Jurkat, Clone E6-1 (cell line): ENCODE results near the gene IGSF9.

Source experiments
- DNase-seq: peaks from one replicate; pipeline ENCODE4 v3.0.0-alpha.2; 2011; ENCODE audit warnings: low read depth, low spot score
- H3K4me3 ChIP-seq: 2 replicates; pipeline ENCODE4 v1.5.1; 2011; ENCODE audit warnings: mild to moderate bottlenecking, low read length, control low read depth, moderate library complexity

IGSF9 gene

DNA sequence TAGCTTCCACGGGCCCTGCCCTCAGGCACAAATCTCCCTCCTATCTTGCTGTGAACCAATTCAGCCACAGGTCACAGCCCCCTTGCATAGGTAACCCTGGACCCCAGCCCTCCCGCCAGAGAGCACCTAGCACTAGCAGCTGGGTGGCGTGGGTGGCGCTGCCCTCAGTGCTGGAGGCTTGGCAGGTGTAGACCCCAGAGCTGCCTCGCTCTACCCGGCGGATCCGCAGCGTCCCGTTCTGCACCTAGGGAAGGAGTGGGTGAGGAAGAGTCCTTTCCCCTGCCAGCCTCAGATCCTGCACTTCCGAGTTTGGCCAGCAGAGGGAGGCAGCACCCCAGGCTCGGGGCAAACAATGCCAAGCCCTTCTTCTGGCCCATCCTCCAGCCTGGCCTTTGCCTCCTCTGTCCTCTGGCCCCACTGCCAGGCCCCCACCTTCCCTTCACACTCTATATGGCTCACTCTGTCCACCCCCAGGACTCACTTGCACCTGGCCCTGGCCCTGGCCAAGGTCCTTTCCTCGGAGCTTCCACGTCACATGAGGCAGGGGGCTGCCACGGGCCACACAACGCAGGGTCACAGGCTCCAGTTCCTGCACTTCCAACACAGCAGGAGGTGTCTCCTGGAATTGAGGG lies 9.0 kb downstream of the IGSF9 start:
- peak; percentile 50 for DNase-seq
- H3K4me3 ChIP-seq = no peak overlapping the region

- DNase-seq = no peak
- no peak overlapping the region for H3K4me3 ChIP-seq
Observed at GRCh38 chr1:159935719-159936272, 9.6 kb downstream of the IGSF9 start.

DNA sequence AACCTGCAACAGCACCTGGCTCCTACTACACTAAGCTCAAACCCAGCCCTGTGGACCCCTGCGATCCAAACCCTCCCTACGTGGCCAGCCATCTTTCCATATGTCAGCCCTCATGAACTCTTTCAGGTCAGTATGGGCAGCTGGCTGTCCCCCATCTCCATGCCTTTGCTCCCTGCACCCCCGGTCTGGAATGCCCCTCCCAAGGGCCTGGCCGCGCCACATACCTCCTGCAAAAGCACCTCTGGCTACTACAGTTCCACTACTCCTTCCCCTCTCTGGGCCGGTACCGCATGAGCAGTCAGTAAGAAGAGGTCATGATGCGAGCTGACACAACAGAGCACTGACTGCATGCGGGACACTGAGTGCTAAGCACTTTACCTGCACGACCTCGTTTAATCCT lies 10.1 kb downstream of the IGSF9 start:
- no peak overlapping the region for H3K4me3 ChIP-seq
- no peak for DNase-seq

DNA sequence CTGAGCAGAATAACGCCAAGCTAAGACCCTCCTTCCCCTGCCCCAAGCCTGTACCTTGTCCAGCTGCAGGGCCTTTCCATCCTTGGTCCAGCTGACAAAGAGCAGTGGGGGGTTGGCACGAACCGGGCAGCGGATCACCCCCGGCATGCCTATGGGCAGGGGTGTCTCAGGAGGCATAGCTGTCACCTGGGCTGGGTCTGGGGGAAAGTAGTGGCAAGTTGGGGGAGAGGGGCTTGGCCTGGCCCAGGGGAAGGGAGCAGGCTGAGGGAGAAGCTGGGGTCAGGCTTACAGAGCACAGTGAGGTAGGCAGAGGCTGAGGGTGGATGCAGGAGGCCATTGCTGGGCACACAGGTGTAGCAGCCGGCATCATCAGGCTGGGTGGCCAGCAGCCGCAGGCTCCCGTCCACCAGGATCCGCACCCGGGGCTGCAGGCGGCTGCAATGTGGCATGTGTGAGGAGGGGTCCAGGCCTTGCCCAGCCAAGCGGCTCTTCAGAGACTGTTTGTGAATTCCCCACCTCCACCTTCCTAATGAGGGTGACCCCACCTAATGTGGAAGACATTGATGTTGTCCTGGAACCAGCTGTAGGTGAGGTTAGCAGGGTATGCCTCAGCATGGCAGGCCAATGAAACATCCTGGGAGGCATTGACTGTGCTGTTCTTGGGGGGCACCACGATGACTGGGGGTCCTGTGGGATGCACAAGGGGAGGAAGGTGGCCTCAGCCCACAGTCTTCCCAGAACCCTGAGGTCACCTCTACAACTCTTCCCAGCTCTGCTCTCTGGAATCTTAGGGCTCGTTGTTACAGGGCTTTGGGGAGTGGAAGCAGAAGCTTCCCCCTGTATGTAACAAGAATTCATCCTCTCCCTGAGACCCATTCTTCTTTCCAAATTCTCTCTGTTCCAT lies 11.0 kb downstream of the IGSF9 start:
- no peak for DNase-seq
- H3K4me3 ChIP-seq = no peak overlapping the region

GRCh38 chr1:159933347-159933746 lies 12.1 kb downstream of the IGSF9 start:
- H3K4me3 ChIP-seq = no peak overlapping the region
- no peak for DNase-seq

GRCh38 chr1:159932296-159933285 lies 12.8 kb downstream of the IGSF9 start:
- no peak overlapping the region for H3K4me3 ChIP-seq
- no peak for DNase-seq

- H3K4me3 ChIP-seq = no peak overlapping the region
- DNase-seq = no peak
Observed at GRCh38 chr1:159931795-159932173, 13.6 kb downstream of the IGSF9 start.

DNA sequence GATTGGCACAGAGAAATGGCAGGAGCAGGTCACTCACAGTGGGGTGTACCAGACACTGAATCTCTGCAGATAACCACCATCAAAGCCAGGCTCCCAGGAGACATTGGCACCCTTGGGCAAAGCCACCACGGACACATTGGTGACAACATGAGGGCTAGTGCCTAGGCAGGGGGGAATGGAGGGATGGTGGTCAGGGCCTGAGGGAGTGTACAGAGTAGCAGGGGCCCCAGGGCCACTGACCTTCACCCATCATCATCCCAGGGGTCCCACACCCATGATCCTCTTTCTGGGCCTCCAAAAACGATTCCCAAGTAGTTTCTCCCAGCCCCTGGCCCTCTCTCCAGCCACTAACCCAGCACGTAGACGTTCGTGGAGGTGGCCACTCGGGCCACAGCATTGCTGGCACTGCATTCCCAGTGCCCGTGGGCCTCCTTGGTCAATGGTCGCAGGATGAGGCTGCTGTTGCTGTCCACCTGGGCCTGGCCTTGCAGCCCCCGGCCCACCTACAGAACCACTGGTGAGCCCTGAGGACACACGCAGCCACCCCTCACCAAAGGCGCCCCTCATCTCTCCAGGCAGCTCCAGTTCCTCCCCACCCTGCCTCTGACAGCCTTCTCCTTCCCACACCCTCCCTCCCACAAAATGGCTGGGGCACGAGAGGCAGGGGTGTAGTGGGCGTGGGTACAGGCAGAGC lies 14.2 kb downstream of the IGSF9 start:
- no peak for DNase-seq
- H3K4me3 ChIP-seq = no peak overlapping the region

GRCh38 chr1:159930634-159931033 lies 14.8 kb downstream of the IGSF9 start:
- no peak for DNase-seq
- H3K4me3 ChIP-seq = no peak overlapping the region

DNA sequence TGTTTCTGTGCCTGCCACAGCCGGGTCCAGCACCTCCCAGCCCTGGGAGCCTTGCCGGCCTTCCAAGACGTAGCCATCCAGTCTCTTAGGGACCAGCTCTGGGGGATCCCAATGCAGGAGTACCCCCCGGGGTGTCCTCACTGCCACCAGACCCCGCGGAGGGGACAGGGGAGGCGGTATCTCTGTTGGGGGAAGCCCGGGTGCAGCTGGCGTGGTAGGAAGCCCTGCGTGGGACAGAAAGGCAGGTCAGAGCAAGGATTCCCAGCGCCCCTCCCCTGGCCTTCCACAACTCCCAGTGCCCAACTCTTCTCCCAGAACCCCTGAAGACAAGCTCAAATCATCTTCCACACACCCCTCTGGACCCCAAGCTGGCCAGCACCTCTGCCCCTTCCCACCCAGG lies 15.2 kb downstream of the IGSF9 start:
- H3K4me3 ChIP-seq = no peak overlapping the region
- no peak for DNase-seq

GRCh38 chr1:159929155-159930051 lies 16.0 kb downstream of the IGSF9 start:
- H3K4me3 ChIP-seq = no peak overlapping the region
- DNase-seq = no peak

DNA sequence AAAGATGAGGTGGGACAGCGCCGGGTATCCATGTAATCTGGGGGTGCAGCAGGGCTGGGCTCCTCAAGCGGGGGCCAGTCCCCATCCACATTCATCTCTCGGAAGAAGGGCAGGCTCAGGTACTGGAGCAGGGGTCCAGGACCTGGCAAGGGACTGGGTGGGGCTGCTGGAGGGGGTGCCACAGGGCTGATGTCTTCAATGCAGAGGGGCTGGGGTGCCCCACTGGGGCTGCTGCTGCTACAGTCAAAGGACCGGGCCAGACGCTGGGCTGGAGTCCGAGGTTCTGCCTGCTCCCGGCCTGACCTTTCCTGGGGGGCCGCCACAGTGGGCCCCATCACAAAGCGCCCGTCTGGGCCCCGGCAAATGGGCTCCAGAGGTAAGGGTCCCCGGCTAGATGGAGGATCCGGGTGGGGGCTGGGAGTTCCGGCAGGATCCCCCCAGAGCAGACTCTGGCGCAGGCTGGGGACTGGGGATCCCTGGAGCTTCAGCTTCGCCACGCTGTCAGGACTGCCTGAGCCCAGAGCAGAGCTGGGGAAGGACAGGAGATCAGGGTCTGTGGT lies 16.8 kb downstream of the IGSF9 start:
- no peak overlapping the region for H3K4me3 ChIP-seq
- no peak for DNase-seq

- DNase-seq = no peak
- H3K4me3 ChIP-seq = no peak overlapping the region
Observed at GRCh38 chr1:159927849-159928431, 17.5 kb downstream of the IGSF9 start.

DNA sequence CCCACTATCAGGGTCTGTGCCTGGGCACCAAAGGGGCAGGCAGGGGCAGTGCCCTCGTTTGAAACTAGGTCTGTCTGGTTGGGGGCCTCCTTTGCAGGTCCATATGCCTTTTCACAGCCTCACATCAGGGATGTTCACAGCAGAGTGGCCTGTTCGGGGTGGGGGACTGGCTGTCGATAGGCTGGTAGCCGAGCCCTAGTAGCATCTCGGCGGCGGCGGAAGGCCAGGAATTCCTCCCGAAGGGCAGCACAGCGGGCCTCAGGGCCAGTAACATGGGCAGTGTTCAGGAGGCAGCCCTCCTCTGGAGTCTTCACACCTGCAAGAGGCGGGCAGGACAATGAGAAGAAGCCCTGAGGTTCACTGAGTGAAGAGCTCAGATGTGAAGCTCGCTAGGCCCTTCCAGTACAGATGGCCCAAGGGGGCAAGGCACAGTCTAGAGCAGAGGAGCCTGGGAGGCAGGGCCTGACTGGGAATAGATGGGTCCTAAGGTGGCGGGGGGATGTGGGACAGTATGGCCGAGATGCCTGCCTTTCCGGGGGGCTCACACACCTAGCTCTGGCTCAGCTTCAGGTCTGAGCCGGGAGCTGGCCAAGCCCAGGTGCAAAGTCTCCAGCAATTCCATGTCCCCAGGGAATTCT lies 18.1 kb downstream of the IGSF9 start:
- no peak for DNase-seq
- H3K4me3 ChIP-seq = no peak overlapping the region

GRCh38 chr1:159925719-159926078 lies 19.7 kb downstream of the IGSF9 start:
- H3K4me3 ChIP-seq = peak overlapping the region; percentile 98
- DNase-seq = no peak

DNA sequence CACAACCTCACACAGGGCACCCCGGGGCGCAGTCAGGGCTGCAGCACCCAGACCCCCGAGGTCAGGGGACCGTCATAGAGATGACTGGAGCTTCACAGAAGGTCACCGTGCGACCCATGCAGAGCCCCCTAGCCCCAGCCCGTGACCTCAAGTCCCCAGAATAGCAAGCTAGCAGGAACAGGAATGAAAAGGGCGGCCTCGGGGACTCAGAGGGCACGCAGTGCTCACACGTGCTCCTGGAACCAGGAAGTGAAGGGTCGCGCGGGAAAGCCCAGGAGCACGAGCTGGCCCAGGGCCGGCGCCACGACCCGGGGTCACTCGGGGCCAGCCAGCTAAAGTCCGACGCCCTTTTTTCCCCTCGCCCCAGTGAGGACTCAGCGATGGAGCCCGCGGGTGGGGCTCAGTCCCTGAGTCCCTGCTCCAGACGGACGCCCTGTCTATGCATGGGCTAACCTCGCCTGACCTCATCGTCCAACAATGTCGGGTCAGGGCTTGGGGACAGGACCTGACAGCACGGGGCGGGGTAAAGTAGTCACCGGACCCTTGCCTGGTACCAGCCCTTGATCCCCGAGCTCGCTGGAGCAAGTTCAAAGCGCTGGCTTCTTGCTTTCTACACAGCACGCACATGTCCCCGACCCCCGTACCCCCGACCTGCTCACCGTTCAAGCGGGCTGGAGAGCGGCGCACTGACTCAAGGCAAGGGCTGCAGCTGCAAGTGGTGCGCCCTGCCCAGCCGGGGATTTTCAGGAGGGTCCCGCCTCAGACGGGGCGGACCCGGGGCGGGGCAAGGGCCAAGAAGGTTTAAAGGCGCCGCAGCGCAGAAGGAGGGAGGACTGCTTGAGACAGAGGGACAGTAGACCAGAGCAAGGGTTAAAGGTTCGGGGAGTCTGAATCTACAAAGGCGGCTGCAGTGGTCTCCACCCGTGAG lies 20.4 kb downstream of the IGSF9 start, which contains the start of gene TAGLN2:
Gene TAGLN2 (minus strand): TSS at position 717 of the 928 bp plus-strand sequence. CDS start 4,998 bp downstream, outside the sequence.
- H3K4me3 ChIP-seq = peak within 1 kb of the TSS; percentile 98
- peak; percentile 86 for DNase-seq
